Measurements from ENCODE around the gene OXA1L.

DNA sequence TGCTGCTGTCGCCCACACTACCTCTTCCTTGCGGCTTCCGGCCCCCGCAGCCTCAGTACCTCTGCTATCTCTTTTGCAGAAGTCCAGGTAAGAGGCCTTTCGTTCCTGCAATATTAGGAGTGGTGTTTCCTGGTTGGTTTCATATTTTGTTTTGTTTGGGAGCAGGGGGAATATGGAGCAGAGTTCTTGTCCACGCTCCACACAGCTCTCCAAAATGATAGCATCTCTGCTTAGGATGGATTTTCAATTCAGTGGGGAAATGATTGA lies 768 bp downstream of the OXA1L start:
- TF ChIP-seq, protein P1, sequence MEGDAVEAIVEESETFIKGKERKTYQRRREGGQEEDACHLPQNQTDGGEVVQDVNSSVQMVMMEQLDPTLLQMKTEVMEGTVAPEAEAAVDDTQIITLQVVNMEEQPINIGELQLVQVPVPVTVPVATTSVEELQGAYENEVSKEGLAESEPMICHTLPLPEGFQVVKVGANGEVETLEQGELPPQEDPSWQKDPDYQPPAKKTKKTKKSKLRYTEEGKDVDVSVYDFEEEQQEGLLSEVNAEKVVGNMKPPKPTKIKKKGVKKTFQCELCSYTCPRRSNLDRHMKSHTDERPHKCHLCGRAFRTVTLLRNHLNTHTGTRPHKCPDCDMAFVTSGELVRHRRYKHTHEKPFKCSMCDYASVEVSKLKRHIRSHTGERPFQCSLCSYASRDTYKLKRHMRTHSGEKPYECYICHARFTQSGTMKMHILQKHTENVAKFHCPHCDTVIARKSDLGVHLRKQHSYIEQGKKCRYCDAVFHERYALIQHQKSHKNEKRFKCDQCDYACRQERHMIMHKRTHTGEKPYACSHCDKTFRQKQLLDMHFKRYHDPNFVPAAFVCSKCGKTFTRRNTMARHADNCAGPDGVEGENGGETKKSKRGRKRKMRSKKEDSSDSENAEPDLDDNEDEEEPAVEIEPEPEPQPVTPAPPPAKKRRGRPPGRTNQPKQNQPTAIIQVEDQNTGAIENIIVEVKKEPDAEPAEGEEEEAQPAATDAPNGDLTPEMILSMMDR (optimal IDR thresholded peaks at IDR 0.05 in 1 of 3, IDR thresholded peaks at IDR 0.05 in 1 of 3, conservative IDR thresholded peaks at IDR 0.05 in 1 of 3; ENCODE audit: extremely low read depth in 1 of 3, insufficient read depth in 2 of 3, low read length in 3 of 3): no peak
- TF ChIP-seq EZH2 (IDR thresholded peaks at IDR 0.05; ENCODE audit: low read length): no peak

Measured in keratinocyte (primary cell).